HCT116 (cell line): Measurements from ENCODE around the gene DNLZ. TPM values are rescaled to one million over a fixed set of nuclear protein-coding genes. Genes with fewer than 3 reads are reported as not detected.

Source experiments
- ATAC-seq: fragments of 200-7000 bp; cut with Tn5 transposase; 2 replicates; pipeline ENCODE4 v1.9.1; 2020; ENCODE audit warnings: mild to moderate bottlenecking, moderate library complexity
- BruUV-seq: library from RNA; stranded (reverse); fragments of 400-500 nt; replicated peaks from 2 replicates; lab custom pipeline; 2021; lab: Mats Ljungman, UMichigan
- CTCF ChIA-PET: fragments of 300-600 bp; sonication (Branson Sonifier 250); formaldehyde crosslinking; loops from one replicate; lab custom pipeline; 2021; ENCODE audit warnings: antibody characterized with exemption; lab: Charles Lee
- POLR2A ChIA-PET: fragments of 300-600, 350-600 bp; sonication (Branson Sonifier 250); formaldehyde crosslinking; loops from one replicate; lab custom pipeline; 2021; ENCODE audit warnings: antibody characterized with exemption; lab: Charles Lee
- RAD21 ChIA-PET, 2 experiments: fragments of 300-600 bp; sonication (Branson Sonifier 250); formaldehyde crosslinking; loops; one replicate each; lab custom pipeline; 2023; ENCODE audit warnings: low total read pairs in 2 of 2; ENCODE audit not compliant: uncharacterized antibody in 2 of 2, unreplicated experiment in 2 of 2, low non-redundant PET in 1 of 2; lab: Charles Lee
- DNase-seq: peaks from one replicate; pipeline ENCODE4 v3.0.0-alpha.2; 2010; ENCODE audit warnings: low read depth, low spot score
- H2AFZ ChIP-seq: fragments of 200-600 bp; shearing (Covaris generic), sonication (generic); 2 replicates; pipeline ENCODE4 v1.6.1; 2017; ENCODE audit warnings: low read depth, mixed run types, mixed read lengths, antibody characterized with exemption, low read length; ENCODE audit not compliant: poor library complexity, severe bottlenecking
- H3K27ac ChIP-seq: 2 replicates; pipeline ENCODE4 v1.5.1; 2012; ENCODE audit warnings: low read depth, low read length
- H3K27me3 ChIP-seq: fragments of 200-600 bp; sonication (generic); 2 replicates; pipeline ENCODE4 v1.6.1; 2016; ENCODE audit warnings: mixed run types, low read length, mixed read lengths; ENCODE audit not compliant: insufficient read depth
- H3K36me3 ChIP-seq, 2 experiments: fragments of 200-500 bp in 1 of 2; fragments of 200-600 bp in 1 of 2; sonication (Bioruptor generic) in 1 of 2; sonication (generic) in 1 of 2; 2 replicates each; pipeline versions ENCODE4 v1.5.1 to v1.6.1; 2014 to 2016; ENCODE audit warnings: low read length in 2 of 2, inconsistent platforms in 1 of 2, mixed read lengths in 1 of 2, mixed run types in 1 of 2; ENCODE audit not compliant: insufficient read depth in 2 of 2, control insufficient read depth in 1 of 2
- H3K4me1 ChIP-seq, 2 experiments: fragments of 200-600 bp in 1 of 2; sonication (generic) in 1 of 2; 2 replicates each; pipeline versions ENCODE4 v1.5.1 to v1.6.1; 2012 to 2017; ENCODE audit warnings: low read length in 2 of 2, inconsistent platforms in 1 of 2, mild to moderate bottlenecking in 1 of 2, mixed read lengths in 1 of 2, mixed run types in 1 of 2, moderate library complexity in 1 of 2; ENCODE audit not compliant: insufficient read depth in 2 of 2, control insufficient read depth in 1 of 2
- H3K4me2 ChIP-seq: fragments of 200-600 bp; sonication (generic); 2 replicates; pipeline ENCODE4 v1.6.1; 2017; ENCODE audit warnings: mixed run types, low read length, mixed read lengths
- H3K4me3 ChIP-seq, 2 experiments: fragments of 200-600 bp in 1 of 2; sonication (generic) in 1 of 2; replicated peaks in 1 of 2; 2 replicates each; pipeline ENCODE4 v1.5.1; 2011 to 2016; ENCODE audit warnings: low read length in 2 of 2, control low read depth in 1 of 2, low read depth in 1 of 2, mild to moderate bottlenecking in 1 of 2, mixed read lengths in 1 of 2, mixed run types in 1 of 2
- H3K79me2 ChIP-seq: fragments of 200-600 bp; sonication (generic); 2 replicates; pipeline ENCODE4 v1.6.1; 2017; ENCODE audit warnings: mild to moderate bottlenecking, mixed run types, low read length, moderate library complexity, mixed read lengths; ENCODE audit not compliant: insufficient read depth
- H3K9ac ChIP-seq: fragments of 200-600 bp; sonication (generic); 2 replicates; pipeline ENCODE4 v1.6.1; 2016; ENCODE audit warnings: low read length, mixed read lengths
- H3K9me2 ChIP-seq: fragments of 200-600 bp; sonication (generic), shearing (Covaris generic); 2 replicates; pipeline ENCODE4 v1.6.1; 2017; ENCODE audit warnings: mixed run types, mild to moderate bottlenecking, moderate library complexity; ENCODE audit not compliant: insufficient read depth
- H3K9me3 ChIP-seq, 2 experiments: fragments of 200-500 bp in 1 of 2; fragments of 200-600 bp in 1 of 2; sonication (Bioruptor generic) in 1 of 2; sonication (generic) in 1 of 2; 2 replicates each; pipeline ENCODE4 v1.6.1; 2014 to 2017; ENCODE audit warnings: low read length in 2 of 2, mixed read lengths in 2 of 2, inconsistent platforms in 1 of 2, low read depth in 1 of 2, mild to moderate bottlenecking in 1 of 2, mixed run types in 1 of 2, moderate library complexity in 1 of 2; ENCODE audit not compliant: control insufficient read depth in 1 of 2, insufficient read depth in 1 of 2
- H4K20me1 ChIP-seq: fragments of 200-600 bp; sonication (generic), shearing (Covaris generic); 2 replicates; pipeline ENCODE4 v1.6.1; 2017; ENCODE audit warnings: mixed run types, mild to moderate bottlenecking, moderate library complexity; ENCODE audit not compliant: insufficient read depth
- EGR1 ChIP-seq: IDR thresholded peaks from 2 replicates; pipeline ENCODE4 v1.6.1; 2012; ENCODE audit warnings: low read depth
- ELF1 ChIP-seq: IDR thresholded peaks from 2 replicates; pipeline ENCODE4 v1.6.1; 2012; ENCODE audit warnings: low read depth, borderline replicate concordance
- EZH2 ChIP-seq: fragments of 200-600 bp; sonication (generic); IDR thresholded peaks from 2 replicates; pipeline ENCODE4 v1.6.1; 2017; ENCODE audit warnings: antibody characterized with exemption, mixed run types
- EZH2phosphoT487 ChIP-seq: fragments of 200-600 bp; IDR thresholded peaks from 2 replicates; pipeline ENCODE4 v1.6.1; 2018; ENCODE audit warnings: antibody characterized with exemption, borderline replicate concordance
- JUND ChIP-seq: IDR thresholded peaks from 2 replicates; pipeline ENCODE4 v1.6.1; 2012
- POLR2A ChIP-seq: IDR thresholded peaks from 2 replicates; pipeline ENCODE4 v1.7.0; 2011; ENCODE audit warnings: borderline replicate concordance; ENCODE audit not compliant: insufficient read depth, insufficient read length; ENCODE audit errors: extremely low read depth
- POLR2AphosphoS5 ChIP-seq: IDR thresholded peaks from 2 replicates; pipeline ENCODE4 v1.6.1; 2011; ENCODE audit warnings: mild to moderate bottlenecking, low read depth, low read length, moderate library complexity
- TCF7L2 ChIP-seq: IDR thresholded peaks from 2 replicates; pipeline ENCODE4 v1.7.0; 2011; ENCODE audit warnings: borderline replicate concordance, inconsistent platforms; ENCODE audit not compliant: insufficient read depth, insufficient read length; ENCODE audit errors: extremely low read depth
- YY1 ChIP-seq: IDR thresholded peaks from 2 replicates; pipeline ENCODE4 v1.6.1; 2011; ENCODE audit warnings: low read length, low read depth, moderate library complexity, mild to moderate bottlenecking; ENCODE audit not compliant: insufficient replicate concordance; ENCODE audit errors: extremely low read depth
- intact Hi-C: fragments of 100-400 bp; cut with micrococcal nuclease; formaldehyde crosslinking; loops from 2 replicates; pipeline ENCODE4 v1.10.0; 2022
- total RNA-seq: library from RNA; stranded (reverse); gene quantifications from one replicate; pipeline ENCODE4 v1.2.1, GENCODE V29; 2021; ENCODE audit not compliant: unreplicated experiment
- TF ChIP-seq, protein P1 (sequence below): IDR thresholded peaks from 2 replicates; pipeline ENCODE4 v1.6.1; 2011; ENCODE audit warnings: mild to moderate bottlenecking, low read length, moderate library complexity; ENCODE audit not compliant: insufficient replicate concordance; ENCODE audit errors: extremely low read depth

DNLZ gene
- total RNA-seq, 1 experiment from 2014 or later, result 21.9 TPM

DNA sequence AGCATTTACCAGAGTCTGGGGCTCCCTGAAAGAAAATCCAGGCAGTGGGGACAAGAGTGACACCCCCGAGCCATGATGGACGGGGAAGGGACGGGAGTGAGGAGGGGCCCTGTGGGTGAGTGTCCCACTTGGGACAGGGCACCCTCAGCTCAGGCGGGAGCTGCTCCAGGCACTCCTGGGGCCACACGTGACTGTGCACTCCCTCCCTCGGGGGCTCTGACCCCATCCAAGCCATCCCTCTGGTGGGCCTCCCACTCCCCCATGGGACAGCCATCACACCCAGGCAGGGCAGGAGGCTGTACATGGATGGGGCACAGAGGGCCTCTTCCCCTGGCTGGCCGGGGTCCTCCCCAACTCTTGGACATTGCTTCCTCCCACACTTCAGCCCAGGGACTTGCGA is 12.9 kb upstream of the DNLZ start:
- Histone ChIP-seq H3K4me2 (no peak overlapping the region), H3K4me1 (peaks cover 0 to 9% of the 10 kb centered on the region in 2 experiments; a peak in 2 of 4 replicates), H4K20me1 (no peaks in the 10 kb centered on the region), H2AFZ (no peak overlapping the region), H3K27ac (no peak overlapping the region), H3K27me3 (no peaks in the 10 kb centered on the region), H3K9ac (no peak overlapping the region), H3K4me3 (no peak overlapping the region), H3K9me2 (no peaks in the 10 kb centered on the region), H3K79me2 (no peaks in the 10 kb centered on the region), H3K36me3 (peaks cover 0 to 3% of the 10 kb centered on the region in 2 experiments; a peak in 2 of 4 replicates), H3K9me3 (no peaks in the 10 kb centered on the region)
- TF ChIP-seq POLR2A, result no peak
- TF ChIP-seq, protein P1, sequence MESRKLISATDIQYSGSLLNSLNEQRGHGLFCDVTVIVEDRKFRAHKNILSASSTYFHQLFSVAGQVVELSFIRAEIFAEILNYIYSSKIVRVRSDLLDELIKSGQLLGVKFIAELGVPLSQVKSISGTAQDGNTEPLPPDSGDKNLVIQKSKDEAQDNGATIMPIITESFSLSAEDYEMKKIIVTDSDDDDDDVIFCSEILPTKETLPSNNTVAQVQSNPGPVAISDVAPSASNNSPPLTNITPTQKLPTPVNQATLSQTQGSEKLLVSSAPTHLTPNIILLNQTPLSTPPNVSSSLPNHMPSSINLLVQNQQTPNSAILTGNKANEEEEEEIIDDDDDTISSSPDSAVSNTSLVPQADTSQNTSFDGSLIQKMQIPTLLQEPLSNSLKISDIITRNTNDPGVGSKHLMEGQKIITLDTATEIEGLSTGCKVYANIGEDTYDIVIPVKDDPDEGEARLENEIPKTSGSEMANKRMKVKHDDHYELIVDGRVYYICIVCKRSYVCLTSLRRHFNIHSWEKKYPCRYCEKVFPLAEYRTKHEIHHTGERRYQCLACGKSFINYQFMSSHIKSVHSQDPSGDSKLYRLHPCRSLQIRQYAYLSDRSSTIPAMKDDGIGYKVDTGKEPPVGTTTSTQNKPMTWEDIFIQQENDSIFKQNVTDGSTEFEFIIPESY, result no peak
- TF ChIP-seq JUND, result no peak
- TF ChIP-seq POLR2AphosphoS5, result no peak
- ATAC-seq (peak; percentile 24), DNase-seq (no peak)
- RAD21 ChIA-PET, result no interaction called here
- POLR2A ChIA-PET, result no interaction called here
- intact Hi-C loops, result no loop called here
- CTCF ChIA-PET, result no interaction called here
- BruUV-seq, result no TSS peak

DNA sequence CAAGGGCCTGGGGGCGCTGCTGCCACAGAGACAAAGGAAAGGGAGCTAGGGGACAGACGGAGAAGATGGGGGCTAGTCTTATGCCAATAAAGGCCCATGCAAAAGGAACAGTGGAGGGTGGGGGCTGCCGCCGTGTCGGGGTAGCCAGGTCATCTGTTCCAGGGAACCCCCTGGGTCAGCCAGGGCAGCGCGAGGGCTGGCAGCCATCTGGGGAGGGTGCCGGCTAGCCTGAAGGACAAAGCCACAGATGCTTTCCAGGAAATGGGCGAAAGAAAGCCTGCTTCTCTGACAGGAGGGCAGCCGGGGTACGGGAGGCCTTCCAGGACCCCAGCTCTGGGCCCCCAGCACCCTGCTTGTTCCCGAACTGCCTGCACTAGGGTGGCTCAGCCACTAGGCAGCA is 11.6 kb upstream of the DNLZ start:
- peaks cover 0 to 9% of the 10 kb centered on the region in 2 experiments; a peak in 2 of 4 replicates for H3K4me1 ChIP-seq
- ChIA-PET RAD21 (no interaction called here), POLR2A (no interaction called here), CTCF (interaction anchor here (1.1 kb wide), 1 partner anchor 12 kb away, joined by 3 read pairs; the partner anchor contains the start of gene DNLZ)
- H3K4me3 ChIP-seq, result no peak overlapping the region
- H3K9me2 ChIP-seq, result no peaks in the 10 kb centered on the region
- no peaks in the 10 kb centered on the region for H3K79me2 ChIP-seq
- TF ChIP-seq EZH2phosphoT487 (no peak), YY1 (no peak), EGR1 (no peak), EZH2 (no peak), ELF1 (no peak), TCF7L2 (no peak)
- intact Hi-C loops, result no loop called here
- H3K9me3 ChIP-seq, result no peaks in the 10 kb centered on the region
- ATAC-seq, result no peak
- H3K27me3 ChIP-seq, result no peaks in the 10 kb centered on the region
- no peak overlapping the region for H3K9ac ChIP-seq
- H3K4me2 ChIP-seq, result no peak overlapping the region
- no peak overlapping the region for H2AFZ ChIP-seq
- no TSS peak for BruUV-seq
- DNase-seq, result no peak
- H3K27ac ChIP-seq, result no peak overlapping the region
- H4K20me1 ChIP-seq, result no peaks in the 10 kb centered on the region
- H3K36me3 ChIP-seq, result no peaks in the 10 kb centered on the region; a peak in 1 of 4 replicates
